ENCODE data around the gene RANBP6.

DNA sequence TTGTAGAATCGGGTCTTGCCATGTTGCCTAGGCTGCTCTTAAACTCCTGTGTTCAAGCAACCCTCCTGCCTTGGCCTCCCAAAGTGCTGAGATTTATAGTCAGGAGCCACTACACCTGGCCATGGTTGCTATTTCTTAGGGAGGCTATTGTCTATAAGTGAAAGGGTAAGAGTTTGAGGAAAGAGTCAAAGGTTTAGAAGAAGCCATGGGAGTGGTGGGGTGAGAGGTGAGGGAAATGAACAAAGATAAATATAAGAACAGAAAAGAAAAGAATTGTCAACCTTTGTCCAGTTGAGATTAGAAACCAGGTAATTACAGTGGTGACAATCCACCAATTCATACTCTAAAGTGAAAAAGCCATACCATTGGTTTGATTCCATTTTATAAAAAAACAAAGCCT is 32.6 kb upstream of the RANBP6 start:
- TF ChIP-seq CTCF (conservative IDR thresholded peaks at IDR 0.05; ENCODE audit: low read depth, low read length) (no peak), EZH2 (IDR thresholded peaks at IDR 0.05; ENCODE audit: low read length, unreplicated experiment) (no peak)

Data from PC-3 (cell line).